Breast epithelium (tissue), 4 donors: Measurements from ENCODE around the gene MGAT3. TPM values are rescaled to one million over a fixed set of nuclear protein-coding genes. Genes with fewer than 3 reads are reported as not detected.

Experiments used
- DNase-seq, 2 donors: peaks; one replicate each; pipeline ENCODE4 v3.0.0-alpha.2; 2019; ENCODE audit warnings: low spot score in 2 of 2
- H3K27ac ChIP-seq, 2 donors: fragments of 200-600 bp; sonication (generic) in 1 of 2; one replicate each; pipeline ENCODE4 v1.5.1; 2016 to 2019; ENCODE audit warnings: mild to moderate bottlenecking in 1 of 2
- H3K27me3 ChIP-seq, 2 donors: fragments of 200-600 bp; sonication (generic) in 1 of 2; one replicate each; pipeline versions ENCODE4 v1.5.1 to v1.6.0; 2017 to 2019; ENCODE audit warnings: control low read depth in 1 of 2, mild to moderate bottlenecking in 1 of 2
- H3K36me3 ChIP-seq: fragments of 200-600 bp; one replicate; pipeline ENCODE4 v1.5.1; 2019
- H3K4me1 ChIP-seq, 2 donors: fragments of 200-600 bp; sonication (generic); one replicate each; pipeline ENCODE4 v1.5.1; 2016 to 2019; ENCODE audit warnings: control low read depth in 1 of 2
- H3K4me3 ChIP-seq, 3 donors: fragments of 200-600 bp; sonication (generic); 1 replicate in 2 of 3; 2 replicates in 1 of 3; pipeline ENCODE4 v1.5.1; 2016 to 2019; ENCODE audit warnings: mild to moderate bottlenecking in 3 of 3, moderate library complexity in 2 of 3
- H3K9me3 ChIP-seq, 2 donors: fragments of 200-600 bp; sonication (generic) in 1 of 2; one replicate each; pipeline ENCODE4 v1.5.1; 2016 to 2019; ENCODE audit warnings: control low read depth in 1 of 2
- CTCF ChIP-seq, 3 donors: fragments of 450-650 bp; IDR thresholded peaks; one replicate each; pipeline ENCODE4 v1.5.1; 2016 to 2017; ENCODE audit warnings: antibody characterized with exemption in 3 of 3, mild to moderate bottlenecking in 3 of 3, moderate library complexity in 3 of 3
- POLR2A ChIP-seq: fragments of 450-650 bp; IDR thresholded peaks from one replicate; pipeline ENCODE4 v1.6.1; 2016; ENCODE audit warnings: antibody characterized with exemption, mild to moderate bottlenecking, moderate library complexity
- POLR2AphosphoS5 ChIP-seq, 3 donors: sonication (generic); formaldehyde crosslinking; IDR thresholded peaks; one replicate each; pipeline ENCODE4 v1.6.1; 2017; ENCODE audit warnings: antibody characterized with exemption in 3 of 3
- intact Hi-C: fragments of 100-400 bp; cut with DNase I; formaldehyde crosslinking; loops from one replicate; pipeline ENCODE4 v1.15.1; 2023; ENCODE audit warnings: low total_unique reads
- total RNA-seq, 3 donors: library from RNA; depleted of rRNA; stranded (reverse); fragments of >200 nt; gene quantifications; one replicate each; pipeline ENCODE4 v1.1.0, GENCODE V29; 2016

MGAT3 gene
- total RNA-seq, 3 donors from 2014 or later: 1.9 to 9.4 (median 3.9) TPM

GRCh38 chr22:39434721-39435120 lies 22.1 kb upstream of the MGAT3 start:
- TF ChIP-seq CTCF (IDR thresholded peaks at IDR 0.05) (no peak), POLR2AphosphoS5 (IDR thresholded peaks at IDR 0.05) (no peak), POLR2A (no peak)
- peaks cover 0 to 8% of the 10 kb centered on the region in 2 donors for H3K4me1 ChIP-seq
- DNase-seq: no peak
- H3K27ac ChIP-seq: peak overlapping the region; percentile 38 to 71
- H3K36me3 ChIP-seq: no peaks in the 10 kb centered on the region
- no peak overlapping the region for H3K4me3 ChIP-seq
- intact Hi-C loops: loop anchor here (10.0 kb wide), 1 partner anchor 80 kb away; no protein-coding TSS in a partner anchor
- H3K9me3 ChIP-seq: no peaks in the 10 kb centered on the region
- no peaks in the 10 kb centered on the region for H3K27me3 ChIP-seq

- H3K36me3 ChIP-seq: no peaks in the 10 kb centered on the region
- H3K4me1 ChIP-seq: peaks cover 0 to 8% of the 10 kb centered on the region in 2 donors
- no peak overlapping the region for H3K4me3 ChIP-seq
- H3K9me3 ChIP-seq: no peaks in the 10 kb centered on the region
- TF ChIP-seq CTCF (IDR thresholded peaks at IDR 0.05) (no peak), POLR2AphosphoS5 (IDR thresholded peaks at IDR 0.05) (no peak), POLR2A (no peak)
- intact Hi-C loops: loop anchor here (10.0 kb wide), 1 partner anchor 79 kb away; no protein-coding TSS in a partner anchor
- H3K27me3 ChIP-seq: no peaks in the 10 kb centered on the region
- DNase-seq: no peak
- no peak overlapping the region for H3K27ac ChIP-seq
These were observed 21.2 kb upstream of the MGAT3 start for GRCh38 chr22:39435616-39436015.

- H3K4me3 ChIP-seq: peak overlapping the region in 2 of 3 donors; percentile 39 to 60
- H3K27me3 ChIP-seq: no peaks in the 10 kb centered on the region
- peak overlapping the region in 1 of 2 donors; percentile 67 for H3K27ac ChIP-seq
- no peak for DNase-seq
- TF ChIP-seq CTCF (IDR thresholded peaks at IDR 0.05) (no peak), POLR2AphosphoS5 (IDR thresholded peaks at IDR 0.05) (no peak), POLR2A (no peak)
- no peaks in the 10 kb centered on the region for H3K9me3 ChIP-seq
- H3K4me1 ChIP-seq: peaks cover 0 to 8% of the 10 kb centered on the region in 2 donors
- intact Hi-C loops: loop anchor here (10.0 kb wide), 1 partner anchor 77 kb away; no protein-coding TSS in a partner anchor
- no peaks in the 10 kb centered on the region for H3K36me3 ChIP-seq
These were observed 18.8 kb upstream of the MGAT3 start for GRCh38 chr22:39437791-39438704.

GRCh38 chr22:39439170-39439569 lies 17.6 kb upstream of the MGAT3 start:
- no peak overlapping the region for H3K4me3 ChIP-seq
- DNase-seq: no peak
- TF ChIP-seq POLR2AphosphoS5 (IDR thresholded peaks at IDR 0.05): no peak
- TF ChIP-seq CTCF (IDR thresholded peaks at IDR 0.05): no peak
- no peak for TF ChIP-seq POLR2A
- intact Hi-C loops: loop anchor here (10.0 kb wide), 1 partner anchor 76 kb away; no protein-coding TSS in a partner anchor
- no peaks in the 10 kb centered on the region for H3K27me3 ChIP-seq
- H3K4me1 ChIP-seq: peaks cover 0 to 8% of the 10 kb centered on the region in 2 donors
- no peak overlapping the region for H3K27ac ChIP-seq
- no peaks in the 10 kb centered on the region for H3K36me3 ChIP-seq
- no peaks in the 10 kb centered on the region for H3K9me3 ChIP-seq

- H3K27me3 ChIP-seq: no peaks in the 10 kb centered on the region
- H3K4me1 ChIP-seq: no peaks in the 10 kb centered on the region
- no peak overlapping the region for H3K27ac ChIP-seq
- intact Hi-C loops: no loop called here
- no peak overlapping the region for H3K4me3 ChIP-seq
- no peak for DNase-seq
- H3K36me3 ChIP-seq: no peaks in the 10 kb centered on the region
- no peaks in the 10 kb centered on the region for H3K9me3 ChIP-seq
- TF ChIP-seq POLR2AphosphoS5 (IDR thresholded peaks at IDR 0.05): no peak
- no peak for TF ChIP-seq POLR2A
- TF ChIP-seq CTCF (IDR thresholded peaks at IDR 0.05): no peak
These were observed 13.4 kb upstream of the MGAT3 start for GRCh38 chr22:39443398-39443797.
